HG03565 (cell line): ENCODE measurements around the gene GRK4.

Experiments
- ATAC-seq: cut with Tn5 transposase; IDR thresholded peaks from one replicate; pipeline ENCODE4 v1.9.1; 2021; ENCODE audit warnings: mild to moderate bottlenecking, moderate library complexity; ENCODE audit not compliant: unreplicated experiment

The GRK4 gene

DNA sequence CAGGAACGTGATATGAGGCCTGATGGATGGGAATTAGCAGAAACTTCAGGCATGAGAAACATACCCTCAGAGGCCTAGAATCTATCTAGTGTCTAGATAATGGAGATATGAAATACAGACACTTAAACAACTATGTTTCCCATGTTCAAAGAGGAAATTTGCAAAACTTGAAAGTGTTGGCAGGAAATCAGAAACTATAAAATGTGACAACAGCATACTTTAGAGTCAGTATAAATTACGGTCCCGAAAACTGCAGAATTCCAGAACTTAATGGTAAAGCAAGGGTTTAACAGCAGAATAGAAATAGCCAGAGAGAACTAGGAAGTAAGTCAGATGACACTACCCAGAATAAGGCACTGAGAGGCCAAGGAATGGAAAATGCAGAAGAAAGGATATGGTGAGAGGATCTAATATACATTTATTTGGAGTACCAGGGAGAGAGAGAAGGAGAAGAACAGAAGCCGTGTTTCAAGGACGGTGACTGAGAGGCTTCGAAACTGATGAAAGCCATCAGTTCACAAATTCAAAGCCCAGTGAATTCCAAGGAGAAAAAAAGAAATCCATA, 103.5 kb downstream of the GRK4 start:
- no peak for ATAC-seq

DNA sequence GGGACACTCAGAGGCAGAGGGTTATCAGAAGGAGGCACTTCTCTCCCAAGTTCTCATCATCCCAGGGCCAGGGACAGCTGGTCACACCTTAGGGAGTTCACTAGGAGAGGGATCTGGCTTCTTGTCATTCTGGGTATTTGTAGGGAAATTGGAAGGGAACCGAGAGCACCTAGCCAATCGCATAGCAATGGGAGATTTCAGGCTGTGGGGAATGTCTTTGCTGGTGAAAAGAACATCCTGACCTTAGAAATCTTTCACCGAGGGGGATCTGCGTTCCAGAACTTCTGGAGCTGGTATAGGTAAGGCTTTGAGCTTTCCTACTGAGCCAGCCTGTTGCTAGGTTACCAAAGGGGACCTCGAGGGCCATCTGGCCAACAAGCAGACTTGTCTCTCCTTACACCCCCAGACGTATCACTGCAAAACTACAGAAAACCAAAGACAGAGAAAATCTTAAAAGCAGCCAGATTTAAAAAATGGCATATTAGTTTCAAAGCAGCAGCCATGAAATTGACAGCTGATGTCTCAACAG, 104.2 kb downstream of the GRK4 start:
- no peak for ATAC-seq

- no peak for ATAC-seq
Measured at GRCh38 chr4:3069661-3070199, 106.4 kb downstream of the GRK4 start.

- ATAC-seq: no peak
Measured at GRCh38 chr4:3070709-3071500, 107.5 kb downstream of the GRK4 start.

DNA sequence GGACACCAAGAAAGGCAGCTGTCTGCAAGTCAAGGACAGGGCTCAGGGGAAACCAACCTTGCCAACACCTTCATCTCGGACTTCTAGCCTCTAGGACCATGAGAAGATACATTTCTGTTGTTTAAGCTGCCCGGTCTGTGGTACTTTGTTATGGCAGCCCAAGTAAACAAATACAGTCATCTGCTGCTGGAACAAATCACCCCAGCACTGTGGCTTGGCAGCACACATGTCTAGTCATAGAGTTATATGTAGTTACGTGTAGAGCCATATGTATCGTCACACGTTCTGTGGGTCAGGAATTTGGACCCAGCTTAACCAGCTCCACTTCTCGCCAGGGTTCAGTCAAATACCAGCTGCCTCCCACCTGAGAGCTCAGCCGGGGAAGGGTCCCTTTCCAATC, 108.4 kb downstream of the GRK4 start:
- ATAC-seq: no peak

DNA sequence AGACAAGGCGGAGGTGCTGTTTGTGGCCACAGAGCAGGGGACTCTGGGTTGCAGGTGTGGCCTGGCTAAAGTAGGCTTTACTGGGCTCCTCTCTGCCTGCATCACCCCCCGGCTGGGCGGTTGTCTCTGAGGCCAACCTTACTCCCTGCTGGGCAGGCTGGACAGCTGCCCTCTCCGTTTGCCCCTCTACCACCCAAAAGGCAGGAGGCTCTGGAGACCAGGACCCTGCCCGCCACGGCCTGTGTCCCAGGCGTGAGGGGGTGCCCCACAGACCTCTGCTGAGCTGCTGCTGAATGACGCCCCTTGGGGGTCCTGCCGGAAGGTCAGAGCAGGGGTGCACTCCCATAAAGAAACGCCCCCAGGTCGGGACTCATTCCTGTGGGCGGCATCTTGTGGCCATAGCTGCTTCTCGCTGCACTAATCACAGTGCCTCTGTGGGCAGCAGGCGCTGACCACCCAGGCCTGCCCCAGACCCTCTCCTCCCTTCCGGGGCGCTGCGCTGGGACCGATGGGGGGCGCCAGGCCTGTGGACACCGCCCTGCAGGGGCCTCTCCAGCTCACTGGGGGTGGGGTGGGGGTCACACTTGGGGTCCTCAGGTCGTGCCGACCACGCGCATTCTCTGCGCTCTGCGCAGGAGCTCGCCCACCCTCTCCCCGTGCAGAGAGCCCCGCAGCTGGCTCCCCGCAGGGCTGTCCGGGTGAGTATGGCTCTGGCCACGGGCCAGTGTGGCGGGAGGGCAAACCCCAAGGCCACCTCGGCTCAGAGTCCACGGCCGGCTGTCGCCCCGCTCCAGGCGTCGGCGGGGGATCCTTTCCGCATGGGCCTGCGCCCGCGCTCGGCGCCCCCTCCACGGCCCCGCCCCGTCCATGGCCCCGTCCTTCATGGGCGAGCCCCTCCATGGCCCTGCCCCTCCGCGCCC, 110.0 kb downstream of the GRK4 start:
- ATAC-seq: peak; percentile 2

- ATAC-seq: peak; percentile 57
Measured at GRCh38 chr4:3074078-3074845, 110.9 kb downstream of the GRK4 start, which contains the start of the genes HTT and HTT-AS. TSS of gene HTT (plus strand) at chr4:3074681. CDS start at chr4:3074826, 145 bp downstream. TSS of gene HTT-AS (minus strand) at chr4:3074538.

DNA sequence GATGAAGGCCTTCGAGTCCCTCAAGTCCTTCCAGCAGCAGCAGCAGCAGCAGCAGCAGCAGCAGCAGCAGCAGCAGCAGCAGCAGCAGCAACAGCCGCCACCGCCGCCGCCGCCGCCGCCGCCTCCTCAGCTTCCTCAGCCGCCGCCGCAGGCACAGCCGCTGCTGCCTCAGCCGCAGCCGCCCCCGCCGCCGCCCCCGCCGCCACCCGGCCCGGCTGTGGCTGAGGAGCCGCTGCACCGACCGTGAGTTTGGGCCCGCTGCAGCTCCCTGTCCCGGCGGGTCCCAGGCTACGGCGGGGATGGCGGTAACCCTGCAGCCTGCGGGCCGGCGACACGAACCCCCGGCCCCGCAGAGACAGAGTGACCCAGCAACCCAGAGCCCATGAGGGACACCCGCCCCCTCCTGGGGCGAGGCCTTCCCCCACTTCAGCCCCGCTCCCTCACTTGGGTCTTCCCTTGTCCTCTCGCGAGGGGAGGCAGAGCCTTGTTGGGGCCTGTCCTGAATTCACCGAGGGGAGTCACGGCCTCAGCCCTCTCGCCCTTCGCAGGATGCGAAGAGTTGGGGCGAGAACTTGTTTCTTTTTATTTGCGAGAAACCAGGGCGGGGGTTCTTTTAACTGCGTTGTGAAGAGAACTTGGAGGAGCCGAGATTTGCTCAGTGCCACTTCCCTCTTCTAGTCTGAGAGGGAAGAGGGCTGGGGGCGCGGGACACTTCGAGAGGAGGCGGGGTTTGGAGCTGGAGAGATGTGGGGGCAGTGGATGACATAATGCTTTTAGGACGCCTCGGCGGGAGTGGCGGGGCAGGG, 111.7 kb downstream of the GRK4 start:
- no peak for ATAC-seq

DNA sequence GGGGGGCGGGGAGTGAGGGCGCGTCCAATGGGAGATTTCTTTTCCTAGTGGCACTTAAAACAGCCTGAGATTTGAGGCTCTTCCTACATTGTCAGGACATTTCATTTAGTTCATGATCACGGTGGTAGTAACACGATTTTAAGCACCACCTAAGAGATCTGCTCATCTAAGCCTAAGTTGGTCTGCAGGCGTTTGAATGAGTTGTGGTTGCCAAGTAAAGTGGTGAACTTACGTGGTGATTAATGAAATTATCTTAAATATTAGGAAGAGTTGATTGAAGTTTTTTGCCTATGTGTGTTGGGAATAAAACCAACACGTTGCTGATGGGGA, 112.2 kb downstream of the GRK4 start:
- ATAC-seq: no peak

DNA sequence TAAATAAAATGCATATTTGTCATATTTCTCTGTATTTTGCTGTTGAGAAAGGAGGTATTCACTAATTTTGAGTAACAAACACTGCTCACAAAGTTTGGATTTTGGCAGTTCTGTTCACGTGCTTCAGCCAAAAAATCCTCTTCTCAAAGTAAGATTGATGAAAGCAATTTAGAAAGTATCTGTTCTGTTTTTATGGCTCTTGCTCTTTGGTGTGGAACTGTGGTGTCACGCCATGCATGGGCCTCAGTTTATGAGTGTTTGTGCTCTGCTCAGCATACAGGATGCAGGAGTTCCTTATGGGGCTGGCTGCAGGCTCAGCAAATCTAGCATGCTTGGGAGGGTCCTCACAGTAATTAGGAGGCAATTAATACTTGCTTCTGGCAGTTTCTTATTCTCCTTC, 114.4 kb downstream of the GRK4 start:
- peak; percentile 26 for ATAC-seq

DNA sequence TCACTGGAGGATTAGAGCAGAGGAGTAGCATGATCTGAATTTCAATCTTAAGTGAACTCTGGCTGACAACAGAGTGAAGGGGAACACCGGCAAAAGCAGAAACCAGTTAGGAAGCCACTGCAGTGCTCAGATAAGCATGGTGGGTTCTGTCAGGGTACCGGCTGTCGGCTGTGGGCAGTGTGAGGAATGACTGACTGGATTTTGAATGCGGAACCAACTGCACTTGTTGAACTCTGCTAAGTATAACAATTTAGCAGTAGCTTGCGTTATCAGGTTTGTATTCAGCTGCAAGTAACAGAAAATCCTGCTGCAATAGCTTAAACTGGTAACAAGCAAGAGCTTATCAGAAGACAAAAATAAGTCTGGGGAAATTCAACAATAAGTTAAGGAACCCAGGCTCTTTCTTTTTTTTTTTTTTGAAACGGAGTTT, 116.3 kb downstream of the GRK4 start:
- peak; percentile 28 for ATAC-seq

GRCh38 chr4:3082925-3083515, 119.6 kb downstream of the GRK4 start:
- ATAC-seq: no peak

DNA sequence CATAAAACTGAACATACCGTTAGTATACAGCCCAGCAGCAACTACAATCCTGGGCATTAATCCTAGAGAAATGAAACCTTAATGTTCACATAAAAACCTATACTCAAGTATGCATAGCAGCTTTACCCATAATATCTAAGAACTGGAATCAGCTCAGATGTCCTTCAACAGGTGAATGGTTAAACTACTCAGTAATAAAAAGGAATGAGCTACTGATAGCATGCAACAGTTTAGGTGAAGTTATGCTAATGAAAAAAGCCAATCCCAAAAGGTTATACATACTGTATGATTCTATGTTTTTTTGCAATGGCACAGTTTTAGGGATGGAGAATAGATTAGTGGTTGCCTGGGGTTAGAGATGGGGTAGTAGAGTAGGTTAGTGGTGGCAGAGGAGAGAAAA, 120.4 kb downstream of the GRK4 start:
- ATAC-seq: no peak

DNA sequence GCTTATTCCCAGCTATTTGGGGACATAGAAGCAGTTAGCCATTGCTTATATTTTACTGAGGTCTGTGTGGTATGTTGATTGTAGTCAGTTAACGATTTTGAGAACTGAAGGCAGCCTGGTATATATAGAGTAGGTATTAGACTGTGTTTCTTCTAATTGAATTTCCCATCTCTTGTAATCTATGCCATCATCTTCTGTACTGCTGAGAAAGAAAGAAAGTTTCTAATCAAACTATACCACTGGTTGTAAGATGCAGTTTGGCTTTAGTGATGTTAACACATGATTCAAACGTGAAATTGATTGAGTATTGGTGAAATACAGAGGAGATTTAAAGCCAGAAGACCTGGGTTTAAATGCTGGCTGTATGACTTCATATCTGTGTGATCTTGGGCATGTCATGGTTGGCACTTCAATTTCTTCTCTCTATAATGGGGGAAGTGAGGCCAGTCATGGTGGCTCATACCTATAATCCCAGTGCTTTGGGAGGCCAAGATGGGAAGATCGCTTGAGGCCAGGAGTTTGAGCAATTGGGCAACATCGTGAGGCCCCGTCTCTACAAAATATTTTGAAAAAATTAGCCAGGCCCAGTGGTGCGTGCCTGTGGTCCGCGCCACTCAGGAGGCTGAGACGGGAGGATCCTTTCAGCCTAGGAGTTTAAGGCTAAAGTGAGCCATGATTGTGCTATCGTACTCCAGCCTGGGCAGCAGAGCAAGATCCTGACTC, 122.7 kb downstream of the GRK4 start:
- ATAC-seq: no peak

- no peak for ATAC-seq
Measured at GRCh38 chr4:3087115-3087797, 123.9 kb downstream of the GRK4 start.
